Muscle layer of duodenum (tissue), 2 donors: ENCODE results near the gene RPS15.
"Not testable (repeated sequence)": the region's sequence is repeated elsewhere in the genome, so short reads cannot be mapped to it uniquely, and the experiment has no call there.

Experiments
- H3K27ac ChIP-seq: one replicate; pipeline ENCODE4 v1.7.0; 2013; ENCODE audit warnings: mild to moderate bottlenecking, low read length
- H3K27me3 ChIP-seq: one replicate; pipeline ENCODE4 v1.7.0; 2013; ENCODE audit warnings: low read depth, mild to moderate bottlenecking, control low read depth, low read length
- H3K36me3 ChIP-seq, 2 donors: one replicate each; pipeline ENCODE4 v1.7.0; 2013; ENCODE audit warnings: low read length in 2 of 2, control low read depth in 1 of 2, mild to moderate bottlenecking in 1 of 2; ENCODE audit not compliant: insufficient read depth in 2 of 2, control insufficient read depth in 1 of 2
- H3K4me1 ChIP-seq, 2 donors: one replicate each; pipeline ENCODE4 v1.7.0; 2013; ENCODE audit warnings: low read length in 2 of 2, mild to moderate bottlenecking in 2 of 2, control low read depth in 1 of 2, moderate library complexity in 1 of 2; ENCODE audit not compliant: insufficient read depth in 2 of 2, control insufficient read depth in 1 of 2
- H3K4me3 ChIP-seq, 2 donors: one replicate each; pipeline ENCODE4 v1.7.0; 2013; ENCODE audit warnings: low read length in 2 of 2, low read depth in 1 of 2, mild to moderate bottlenecking in 1 of 2
- H3K9me3 ChIP-seq, 2 donors: one replicate each; pipeline ENCODE4 v1.7.0; 2013; ENCODE audit warnings: low read length in 2 of 2, control low read depth in 1 of 2, mild to moderate bottlenecking in 1 of 2; ENCODE audit not compliant: control insufficient read depth in 1 of 2
- donor health status: healthy.

RPS15 gene

GRCh38 chr19:1430246-1430645 is 8.0 kb upstream of the RPS15 start:
- H3K4me1 ChIP-seq = no peaks in the 10 kb centered on the region
- no peaks in the 10 kb centered on the region for H3K27me3 ChIP-seq
- H3K36me3 ChIP-seq = peaks cover 32 to 89% of the 10 kb centered on the region in 2 donors
- no peak overlapping the region for H3K27ac ChIP-seq
- H3K4me3 ChIP-seq = no peak overlapping the region
- no peaks in the 10 kb centered on the region for H3K9me3 ChIP-seq

GRCh38 chr19:1431759-1432506 is 6.3 kb upstream of the RPS15 start:
- Histone ChIP-seq H3K4me3 (no peak overlapping the region), H3K27me3 (no peaks in the 10 kb centered on the region), H3K36me3 (peaks cover 31 to 77% of the 10 kb centered on the region in 2 donors), H3K27ac (no peak overlapping the region), H3K9me3 (no peaks in the 10 kb centered on the region), H3K4me1 (no peaks in the 10 kb centered on the region)

GRCh38 chr19:1432507-1432887 is 5.7 kb upstream of the RPS15 start:
- Histone ChIP-seq H3K4me1 (peaks cover 0 to under 1% of the 10 kb centered on the region in 2 donors), H3K4me3 (no peak overlapping the region), H3K9me3 (no peaks in the 10 kb centered on the region), H3K36me3 (peaks cover 27 to 71% of the 10 kb centered on the region in 2 donors), H3K27me3 (no peaks in the 10 kb centered on the region), H3K27ac (no peak overlapping the region)

DNA sequence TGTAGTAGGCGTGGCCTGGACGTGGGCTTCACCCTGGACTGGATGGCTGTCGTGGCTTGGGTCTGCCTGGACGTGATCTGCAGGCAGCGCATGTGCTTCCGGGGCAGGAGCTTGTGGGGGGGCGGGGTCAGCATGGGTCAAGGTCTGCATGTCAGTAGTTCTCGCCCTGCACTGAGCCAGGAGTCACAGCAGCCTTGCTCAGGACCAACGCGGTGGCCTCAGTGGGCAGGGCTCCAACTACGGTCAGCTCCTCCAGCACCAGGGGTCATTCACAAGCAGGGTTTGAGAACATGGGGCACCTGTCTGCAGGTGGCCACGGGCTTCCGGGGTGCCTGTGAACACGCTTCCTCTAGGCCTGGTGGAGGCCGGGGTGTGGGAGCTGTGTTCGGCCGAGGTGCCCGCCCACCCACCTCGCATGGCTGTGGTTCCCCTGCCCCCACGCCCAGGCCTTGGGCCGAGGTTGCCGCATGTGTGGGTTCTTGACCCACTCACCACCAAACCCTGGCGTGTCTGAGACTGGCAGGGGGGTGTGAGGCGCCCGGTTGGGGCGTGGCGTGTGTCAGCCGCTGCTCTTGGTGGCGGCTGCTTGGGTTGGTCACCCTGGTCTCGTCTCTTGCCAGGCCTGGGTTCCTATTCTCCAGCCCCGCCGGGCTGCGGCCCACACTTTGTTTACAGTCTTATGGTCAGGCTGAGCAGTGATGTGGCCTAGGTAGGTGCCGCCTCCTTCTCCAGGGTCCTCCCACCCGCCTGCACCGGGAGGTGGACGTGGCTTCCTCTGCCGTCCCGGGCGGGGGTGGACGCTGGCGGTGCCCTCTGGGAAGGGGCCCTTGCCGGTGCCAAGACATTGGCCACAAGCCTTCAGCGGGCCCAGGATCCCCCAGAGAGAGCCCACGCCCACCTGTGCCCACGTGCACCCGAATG is 4.8 kb upstream of the RPS15 start:
- Histone ChIP-seq H3K4me3 (no peak overlapping the region), H3K36me3 (peaks cover 27 to 64% of the 10 kb centered on the region in 2 donors), H3K4me1 (peaks cover 0 to 6% of the 10 kb centered on the region in 2 donors), H3K27ac (no peak overlapping the region), H3K9me3 (no peaks in the 10 kb centered on the region), H3K27me3 (no peaks in the 10 kb centered on the region)

DNA sequence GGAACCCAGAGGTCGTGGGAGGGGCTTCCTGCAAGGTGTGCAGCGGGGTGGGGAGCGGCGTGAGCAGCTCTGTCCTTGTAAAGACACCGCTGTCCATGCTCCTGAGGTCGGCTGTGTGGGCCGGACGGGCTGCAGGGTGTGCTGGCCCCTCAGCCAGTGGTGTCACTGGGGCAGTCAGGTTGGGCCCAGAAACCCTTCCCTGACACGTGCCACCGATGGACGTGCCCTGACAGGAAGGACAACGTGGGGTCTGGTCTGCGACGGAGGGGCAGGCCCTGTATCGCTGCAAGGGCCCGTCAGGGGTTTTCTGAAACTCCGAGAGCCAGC is 4.2 kb upstream of the RPS15 start:
- peaks cover 27 to 58% of the 10 kb centered on the region in 2 donors for H3K36me3 ChIP-seq
- no peak overlapping the region for H3K4me3 ChIP-seq
- H3K27ac ChIP-seq = no peak overlapping the region
- H3K9me3 ChIP-seq = no peaks in the 10 kb centered on the region
- no peaks in the 10 kb centered on the region for H3K27me3 ChIP-seq
- H3K4me1 ChIP-seq = peaks cover 0 to 8% of the 10 kb centered on the region in 2 donors

DNA sequence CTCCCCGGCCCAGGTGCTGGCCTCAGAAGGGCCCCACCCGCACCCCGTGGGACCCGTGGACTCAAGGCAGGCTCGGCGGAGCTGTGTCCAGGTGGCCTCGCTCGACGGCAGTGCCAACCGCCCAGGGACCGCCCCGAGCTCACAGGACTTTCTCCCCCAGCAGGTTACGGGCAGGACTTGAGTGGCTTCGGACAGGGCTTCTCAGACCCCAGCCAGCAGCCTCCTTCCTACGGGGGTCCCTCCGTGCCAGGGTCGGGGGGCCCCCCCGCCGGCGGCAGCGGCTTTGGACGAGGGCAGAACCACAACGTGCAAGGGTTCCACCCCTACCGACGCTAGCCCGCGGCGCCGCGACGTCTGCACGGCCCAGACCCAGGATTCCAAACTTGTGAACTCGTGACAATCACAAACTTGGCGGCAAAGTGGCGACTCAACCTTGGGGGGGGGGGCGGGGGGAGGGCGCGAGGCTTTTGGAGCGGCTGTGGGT is 3.6 kb upstream of the RPS15 start:
- Histone ChIP-seq H3K9me3 (no peaks in the 10 kb centered on the region), H3K4me3 (no peak overlapping the region), H3K27ac (no peak overlapping the region), H3K27me3 (no peaks in the 10 kb centered on the region), H3K4me1 (peaks cover 0 to 14% of the 10 kb centered on the region in 2 donors), H3K36me3 (peaks cover 27 to 55% of the 10 kb centered on the region in 2 donors)

- peaks cover 27 to 55% of the 10 kb centered on the region in 2 donors for H3K36me3 ChIP-seq
- no peaks in the 10 kb centered on the region for H3K27me3 ChIP-seq
- H3K27ac ChIP-seq = no peak overlapping the region
- H3K4me1 ChIP-seq = peaks cover 0 to 22% of the 10 kb centered on the region in 2 donors
- H3K9me3 ChIP-seq = no peaks in the 10 kb centered on the region
- no peak overlapping the region for H3K4me3 ChIP-seq
These were observed 2.7 kb upstream of the RPS15 start for GRCh38 chr19:1435378-1435989.

DNA sequence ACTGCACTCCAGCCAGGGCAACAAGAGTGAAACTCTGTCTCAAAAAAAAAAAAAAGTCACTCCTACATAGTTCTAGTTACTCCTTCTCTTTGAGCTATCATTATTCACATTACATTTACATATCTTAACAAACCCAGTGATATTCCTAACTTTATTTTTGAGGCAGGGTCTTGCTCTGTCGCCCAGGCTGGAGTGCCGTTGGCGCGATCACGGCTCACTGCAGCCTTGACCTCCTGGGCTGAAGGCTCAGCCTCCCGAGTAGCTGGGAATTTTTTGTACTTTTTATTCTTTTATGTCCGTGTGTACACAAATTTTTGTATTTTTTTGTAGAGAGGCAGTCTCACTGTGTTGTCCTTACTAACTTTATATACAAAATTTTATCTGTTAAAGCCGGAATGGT is 587 bp upstream of the RPS15 start:
- peak overlapping the region in 1 of 2 donors; percentile 71 for H3K4me3 ChIP-seq
- peaks cover 0 to 27% of the 10 kb centered on the region in 2 donors for H3K4me1 ChIP-seq
- H3K27me3 ChIP-seq = no peaks in the 10 kb centered on the region
- H3K27ac ChIP-seq = no peak overlapping the region
- H3K36me3 ChIP-seq = peaks cover 33 to 60% of the 10 kb centered on the region in 2 donors
- H3K9me3 ChIP-seq = no peaks in the 10 kb centered on the region

DNA sequence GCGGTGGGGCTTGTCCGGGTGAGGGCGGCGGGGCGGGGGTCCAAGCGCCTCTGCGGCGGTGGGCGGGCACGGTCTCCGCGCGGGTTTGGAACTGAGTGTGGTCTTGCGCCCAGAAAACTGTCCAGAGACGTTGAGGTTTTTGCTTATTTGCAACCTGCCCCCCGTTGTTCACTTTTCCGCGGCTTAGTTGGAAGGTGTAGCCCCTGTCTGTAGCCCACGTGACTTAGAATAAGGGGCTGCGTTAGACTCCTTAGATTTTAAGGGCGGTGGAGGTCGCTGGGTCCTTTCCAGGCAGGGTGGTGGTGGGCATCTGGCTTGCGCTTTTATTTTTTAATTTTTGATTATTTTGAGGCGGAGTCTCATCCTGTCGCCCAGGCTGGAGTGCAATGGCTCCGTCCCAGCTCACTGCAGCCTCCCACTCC is 748 bp downstream of the RPS15 start:
- peak overlapping the region; percentile 14 for H3K27ac ChIP-seq
- H3K27me3 ChIP-seq = no peaks in the 10 kb centered on the region
- H3K4me3 ChIP-seq = peak overlapping the region; percentile 67 to 71
- H3K4me1 ChIP-seq = peaks cover 0 to 27% of the 10 kb centered on the region in 2 donors
- no peaks in the 10 kb centered on the region for H3K9me3 ChIP-seq
- H3K36me3 ChIP-seq = peaks cover 23 to 47% of the 10 kb centered on the region in 2 donors

DNA sequence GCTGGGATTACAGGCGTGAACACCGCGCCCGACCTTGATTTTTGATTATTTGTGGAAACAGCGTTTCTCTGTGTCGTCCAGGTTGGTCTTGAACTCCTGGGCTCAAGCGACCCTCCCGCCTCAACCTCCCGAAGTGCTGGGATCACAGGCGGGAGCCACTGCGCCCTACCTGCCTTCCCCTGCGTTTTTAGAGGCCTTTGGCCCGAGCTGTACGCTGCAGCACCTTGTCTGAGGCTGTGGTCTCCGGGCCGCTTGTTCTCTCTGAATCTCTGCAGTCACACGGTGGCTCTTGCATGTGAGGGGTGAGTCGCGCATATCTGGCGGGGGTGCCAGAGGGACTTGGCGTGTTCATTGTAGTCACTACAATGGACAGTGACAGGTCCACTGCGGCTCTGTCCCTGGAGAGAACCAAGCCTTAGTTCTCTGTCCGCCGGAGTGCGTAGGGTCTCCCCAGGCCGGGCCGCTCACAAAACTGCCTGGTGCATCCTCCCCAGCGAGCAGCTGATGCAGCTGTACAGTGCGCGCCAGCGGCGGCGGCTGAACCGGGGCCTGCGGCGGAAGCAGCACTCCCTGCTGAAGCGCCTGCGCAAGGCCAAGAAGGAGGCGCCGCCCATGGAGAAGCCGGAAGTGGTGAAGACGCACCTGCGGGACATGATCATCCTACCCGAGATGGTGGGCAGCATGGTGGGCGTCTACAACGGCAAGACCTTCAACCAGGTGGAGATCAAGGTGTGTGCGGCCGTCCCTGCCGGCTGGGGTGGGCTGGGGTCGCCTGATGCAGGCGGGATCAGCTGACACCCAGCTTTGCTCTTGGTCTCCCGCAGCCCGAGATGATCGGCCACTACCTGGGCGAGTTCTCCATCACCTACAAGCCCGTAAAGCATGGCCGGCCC is 1.6 kb downstream of the RPS15 start:
- Histone ChIP-seq H3K4me3 (peak overlapping the region; percentile 67 to 71), H3K4me1 (peaks cover 0 to 27% of the 10 kb centered on the region in 2 donors), H3K36me3 (peaks cover 23 to 38% of the 10 kb centered on the region in 2 donors)
- H3K27ac ChIP-seq, H3K9me3 ChIP-seq, H3K27me3 ChIP-seq: not testable (repeated sequence)
